LNCAP (cell line): ENCODE measurements around the gene STAG1.

Source experiments
- CTCF ChIP-seq: fragments of 450-650 bp; IDR thresholded peaks from 2 replicates; pipeline ENCODE4 v1.5.1; 2017; ENCODE audit warnings: mild to moderate bottlenecking

Gene STAG1

GRCh38 chr3:136639069-136639468 lies 113.1 kb downstream of the STAG1 start:
- no peak for TF ChIP-seq CTCF

DNA sequence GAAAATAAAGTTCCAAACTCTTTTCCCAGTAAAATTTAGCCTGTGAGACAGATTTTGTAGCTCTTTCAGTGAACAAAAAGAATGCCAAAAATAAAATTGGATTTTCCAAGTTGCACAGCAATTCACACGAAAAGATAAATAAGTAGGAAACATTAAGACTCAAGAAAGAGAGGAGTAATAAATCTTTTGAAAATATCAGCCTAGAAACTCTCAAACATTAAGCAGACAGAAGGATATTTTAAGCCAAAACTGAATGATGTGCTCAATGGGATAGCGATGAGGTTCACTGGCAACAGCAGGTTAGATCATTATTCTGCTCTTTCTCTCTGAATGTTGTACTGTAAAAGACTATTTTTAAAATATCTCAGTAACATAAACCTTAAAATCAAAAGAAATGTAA lies 115.0 kb downstream of the STAG1 start:
- no peak for TF ChIP-seq CTCF

GRCh38 chr3:136634821-136635220 lies 117.4 kb downstream of the STAG1 start:
- no peak for TF ChIP-seq CTCF

- TF ChIP-seq CTCF, result no peak
Observed at GRCh38 chr3:136632625-136633081, 119.5 kb downstream of the STAG1 start.

DNA sequence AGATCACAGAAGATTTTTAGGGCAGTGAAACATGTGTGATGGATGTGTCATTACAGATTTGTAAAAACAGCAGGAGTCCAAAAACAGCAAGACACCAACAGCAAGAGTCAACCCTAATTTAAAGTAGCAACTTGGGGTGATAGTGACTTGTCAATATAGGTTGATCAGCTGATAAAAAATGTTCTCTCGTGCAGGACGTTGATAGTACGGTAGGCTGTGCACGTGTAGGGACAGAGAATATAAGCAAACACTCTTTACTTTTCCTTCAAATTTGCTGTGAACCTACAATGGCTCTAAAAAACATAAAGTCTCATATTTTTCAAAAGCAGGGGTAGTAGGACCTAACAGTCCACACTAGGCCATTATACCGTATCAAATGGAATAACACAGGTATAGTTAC lies 120.8 kb downstream of the STAG1 start:
- no peak for TF ChIP-seq CTCF

DNA sequence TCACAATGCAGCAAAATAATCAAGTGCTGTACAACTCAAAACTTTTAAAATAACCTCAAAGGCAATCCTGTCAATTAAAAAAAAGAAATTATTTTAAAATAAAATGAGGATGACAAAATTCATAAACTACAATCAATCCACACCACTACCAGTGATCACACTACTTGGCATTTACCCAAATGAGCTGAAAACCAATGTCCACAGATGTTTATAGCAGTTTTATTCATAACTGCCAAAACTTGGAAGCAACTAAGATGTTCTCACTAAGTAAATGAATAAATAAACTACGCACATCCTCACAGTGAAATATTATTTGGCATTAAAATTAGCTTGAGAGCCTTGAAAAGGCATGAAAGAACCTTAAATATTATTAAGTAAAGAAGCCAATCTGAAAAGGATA lies 121.3 kb downstream of the STAG1 start:
- no peak for TF ChIP-seq CTCF

- TF ChIP-seq CTCF, result no peak
Observed at GRCh38 chr3:136626493-136626892, 125.7 kb downstream of the STAG1 start.
